Endodermal cell (in vitro differentiated cells): ENCODE data around the gene PTCHD1. TPM values are rescaled to one million over a fixed set of nuclear protein-coding genes. Genes with fewer than 3 reads are reported as not detected.

Experiments used
- DNase-seq: peaks from one replicate; pipeline ENCODE4 v3.0.0-alpha.2; 2017
- H3K27ac ChIP-seq: 2 replicates; pipeline ENCODE4 v1.5.1; 2013; ENCODE audit warnings: mild to moderate bottlenecking, low read depth, low read length, moderate library complexity
- H3K27me3 ChIP-seq: 2 replicates; pipeline ENCODE4 v1.6.1; 2013; ENCODE audit warnings: mild to moderate bottlenecking, low read length, moderate library complexity; ENCODE audit not compliant: insufficient read depth, control insufficient read depth, poor library complexity, severe bottlenecking
- H3K36me3 ChIP-seq: 2 replicates; pipeline ENCODE4 v1.7.0; 2013; ENCODE audit warnings: mild to moderate bottlenecking, low read length, moderate library complexity; ENCODE audit not compliant: control insufficient read depth, insufficient read depth
- H3K4me1 ChIP-seq: one replicate; pipeline ENCODE4 v1.7.0; 2013; ENCODE audit warnings: low read length; ENCODE audit not compliant: control insufficient read depth, insufficient read depth
- H3K4me3 ChIP-seq: 2 replicates; pipeline ENCODE4 v1.5.1; 2013; ENCODE audit warnings: mild to moderate bottlenecking, low read length, moderate library complexity
- H3K9ac ChIP-seq: 2 replicates; pipeline ENCODE4 v1.6.1; 2013; ENCODE audit warnings: mild to moderate bottlenecking, low read length, moderate library complexity; ENCODE audit not compliant: poor library complexity, severe bottlenecking; ENCODE audit errors: extremely low read depth
- H3K9me3 ChIP-seq: 2 replicates; pipeline ENCODE4 v1.6.1; 2013; ENCODE audit warnings: mild to moderate bottlenecking, low read length, moderate library complexity; ENCODE audit not compliant: control insufficient read depth
- H3K27ac Mint-ChIP-seq: 2 replicates; pipeline ENCODE4 v1.8.0; 2020; ENCODE audit warnings: mixed read lengths
- H3K27me3 Mint-ChIP-seq: 2 replicates; pipeline ENCODE4 v1.8.0; 2021; ENCODE audit warnings: mild to moderate bottlenecking, mixed read lengths; ENCODE audit not compliant: insufficient read depth
- H3K36me3 Mint-ChIP-seq: 2 replicates; pipeline ENCODE4 v1.8.0; 2020; ENCODE audit warnings: low read depth, mixed read lengths
- H3K4me1 Mint-ChIP-seq: 2 replicates; pipeline ENCODE4 v1.8.0; 2020; ENCODE audit warnings: mixed read lengths
- H3K4me3 Mint-ChIP-seq: 2 replicates; pipeline ENCODE4 v1.8.0; 2020; ENCODE audit warnings: mild to moderate bottlenecking, moderate library complexity, mixed read lengths
- H3K9me3 Mint-ChIP-seq: 2 replicates; pipeline ENCODE4 v1.8.0; 2020; ENCODE audit warnings: mild to moderate bottlenecking, mixed read lengths
- CTCF ChIP-seq: fragments of 200-600 bp; sonication (generic); conservative IDR thresholded peaks from 2 replicates; pipeline ENCODE4 v1.5.0; 2021; ENCODE audit warnings: antibody characterized with exemption, mild to moderate bottlenecking
- WGBS, 2 experiments: methylation state at CpG; one replicate each; pipeline versions ENCODE4 v1.1.5 to v1.1.7; 2013; ENCODE audit warnings: missing lambda C conversion rate in 2 of 2, mixed read lengths in 1 of 2; ENCODE audit not compliant: insufficient coverage in 1 of 2, insufficient read length in 1 of 2; 5-methylcytosine and 5-hydroxymethylcytosine counted together
- total RNA-seq, 2 donors: library from RNA; stranded (reverse); fragmentation: NEBNext Ultra II Directional in 1 of 2; extraction: Animal tissue kit (Norgen Biotek cat#: 25700) in 1 of 2; gene quantifications; 2 replicates in 1 of 2; 3 replicates in 1 of 2; pipeline ENCODE4 v1.2.1, GENCODE V29; 2021

PTCHD1 gene
- total RNA-seq, 2 donors from 2014 or later, result 0.92 to 0.95 TPM

- Histone ChIP-seq H3K4me1 (no peaks in the 10 kb centered on the region), H3K27ac (no peak overlapping the region), H3K36me3 (no peaks in the 10 kb centered on the region), H3K4me3 (no peak overlapping the region), H3K9ac (no peak overlapping the region), H3K27me3 (no peaks in the 10 kb centered on the region), H3K9me3 (no peaks in the 10 kb centered on the region)
- peak; percentile 46 for DNase-seq
- 75% methylated on average over 1 of the region's 1 CpG; no CpG with 5 or more reads in 1 of the 2 experiments for WGBS, 2 experiments
- Mint-ChIP-seq H3K27me3 (no peaks in the 10 kb centered on the region), H3K4me1 (peaks cover 45% of the 10 kb centered on the region), H3K4me3 (no peak overlapping the region), H3K9me3 (peaks cover 4% of the 10 kb centered on the region), H3K27ac (no peak overlapping the region), H3K36me3 (peaks cover 1% of the 10 kb centered on the region)
- TF ChIP-seq CTCF, result no peak
These were observed 100.5 kb downstream of the PTCHD1 start for GRCh38 chrX:23435108-23435507.

- no peaks in the 10 kb centered on the region for H3K27me3 Mint-ChIP-seq
- peaks cover 3% of the 10 kb centered on the region for H3K9me3 Mint-ChIP-seq
- H3K4me3 ChIP-seq, result no peak overlapping the region
- peaks cover 45% of the 10 kb centered on the region for H3K4me1 Mint-ChIP-seq
- H3K9me3 ChIP-seq, result no peaks in the 10 kb centered on the region
- no peaks in the 10 kb centered on the region for H3K4me1 ChIP-seq
- no peaks in the 10 kb centered on the region for H3K27me3 ChIP-seq
- no peak overlapping the region for H3K4me3 Mint-ChIP-seq
- no peak overlapping the region for H3K27ac ChIP-seq
- H3K36me3 ChIP-seq, result no peaks in the 10 kb centered on the region
- peak; percentile 64 for DNase-seq
- TF ChIP-seq CTCF, result peak; percentile 38
- WGBS, 2 experiments, result 90% methylated on average over 2 of the region's 2 CpGs; no CpG with 5 or more reads in 1 of the 2 experiments
- H3K27ac Mint-ChIP-seq, result no peak overlapping the region
- no peaks in the 10 kb centered on the region for H3K36me3 Mint-ChIP-seq
- no peak overlapping the region for H3K9ac ChIP-seq
These were observed 100.9 kb downstream of the PTCHD1 start for GRCh38 chrX:23435575-23435974.

- H3K27ac Mint-ChIP-seq, result peak overlapping the region; percentile 87
- DNase-seq, result peak; percentile 92
- H3K27me3 Mint-ChIP-seq, result no peaks in the 10 kb centered on the region
- 62% methylated on average over 1 of the region's 1 CpG; no CpG with 5 or more reads in 1 of the 2 experiments for WGBS, 2 experiments
- Histone ChIP-seq H3K9ac (no peak overlapping the region), H3K27me3 (no peaks in the 10 kb centered on the region), H3K4me1 (no peaks in the 10 kb centered on the region), H3K27ac (no peak overlapping the region), H3K4me3 (no peak overlapping the region), H3K9me3 (no peaks in the 10 kb centered on the region), H3K36me3 (no peaks in the 10 kb centered on the region)
- no peaks in the 10 kb centered on the region for H3K36me3 Mint-ChIP-seq
- H3K9me3 Mint-ChIP-seq, result peaks cover 3% of the 10 kb centered on the region
- H3K4me3 Mint-ChIP-seq, result no peak overlapping the region
- no peak for TF ChIP-seq CTCF
- H3K4me1 Mint-ChIP-seq, result peaks cover 45% of the 10 kb centered on the region
These were observed 102.2 kb downstream of the PTCHD1 start for GRCh38 chrX:23436875-23437274.
